Panc1 (cell line): ENCODE data around the gene CCBE1.

Experiments used
- CTCF ChIP-seq: fragments of 450-650 bp; IDR thresholded peaks from 2 replicates; pipeline ENCODE4 v1.5.1; 2017; ENCODE audit warnings: mild to moderate bottlenecking
- POLR2AphosphoS5 ChIP-seq: IDR thresholded peaks from 2 replicates; pipeline ENCODE4 v1.6.1; 2012; ENCODE audit warnings: mild to moderate bottlenecking, low read depth, low read length, moderate library complexity

GRCh38 chr18:59609654-59610053 lies 87.6 kb downstream of the CCBE1 start:
- TF ChIP-seq CTCF, result no peak
- TF ChIP-seq POLR2AphosphoS5, result no peak
